ENCODE measurements around the gene OGG1.

OGG1 gene

DNA sequence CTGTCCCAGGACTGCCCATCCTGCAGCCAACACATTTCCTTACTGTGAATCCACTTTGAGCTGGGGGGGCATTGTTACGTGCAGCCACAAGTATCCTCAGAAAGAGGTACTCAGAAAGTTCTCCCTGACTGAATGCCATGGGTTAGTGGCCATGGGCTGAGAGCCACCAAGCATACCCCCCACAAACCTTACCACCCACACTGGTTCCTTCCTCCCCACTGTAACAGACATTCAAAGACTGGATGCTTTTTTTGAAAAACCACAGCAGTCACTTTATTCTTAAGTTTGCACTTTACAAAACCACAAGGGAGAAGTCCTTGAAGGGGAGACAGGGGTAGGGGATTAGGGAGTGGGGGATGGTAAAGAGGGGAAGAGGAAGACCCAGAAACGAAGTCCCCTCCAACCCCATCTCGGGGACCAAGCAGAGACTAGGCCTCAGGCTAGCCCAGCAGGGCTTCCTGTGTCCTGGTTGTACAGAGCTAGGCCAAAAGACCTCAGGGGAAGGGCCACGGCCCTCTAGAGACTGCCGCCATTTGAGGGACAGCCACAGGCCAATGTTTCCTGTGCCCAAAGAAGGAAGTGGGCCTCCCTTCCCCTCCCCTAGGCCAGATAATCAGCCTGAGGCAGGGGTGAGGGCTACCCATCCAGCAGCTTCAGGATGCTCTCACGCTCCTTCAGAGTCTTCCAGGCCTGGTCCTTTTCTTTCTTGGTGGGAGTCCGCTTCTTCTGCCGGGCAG lies 30.1 kb downstream of the OGG1 start:
- DNase-seq (ENCODE audit: low read depth), result no peak
- no peaks in the 10 kb centered on the region for H3K9me3 ChIP-seq (ENCODE audit: control insufficient read depth, low read length)
- no peak overlapping the region for H3K9ac ChIP-seq (ENCODE audit: low read length)
- no peak overlapping the region for H3K4me3 ChIP-seq (ENCODE audit: low read length)
- H3K36me3 ChIP-seq (ENCODE audit: control insufficient read depth, insufficient read depth, low read length, severe bottlenecking), result peaks cover 23% of the 10 kb centered on the region
- H3K4me1 ChIP-seq (ENCODE audit: control insufficient read depth, insufficient read depth, low read length), result peaks cover 21% of the 10 kb centered on the region
- no peaks in the 10 kb centered on the region for H3K27me3 ChIP-seq (replicated peaks; ENCODE audit: control insufficient read depth, insufficient read depth, low read length)

DNA sequence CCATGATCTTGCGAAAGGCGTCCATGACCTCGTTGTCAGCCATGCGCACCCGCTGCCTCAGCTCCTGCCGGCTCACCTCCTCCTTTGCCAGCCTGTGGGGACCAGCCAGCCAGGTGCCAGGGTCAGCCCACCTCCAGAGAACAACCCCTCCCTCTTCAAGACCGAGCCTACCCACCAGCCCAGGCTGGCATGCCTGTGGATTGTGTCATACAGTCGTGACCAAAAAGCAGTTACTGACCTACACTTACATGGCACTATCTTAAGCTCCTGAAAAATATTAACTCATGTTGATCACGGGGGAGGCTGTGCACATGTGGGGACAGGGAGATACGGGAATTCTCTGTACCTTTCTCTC lies 30.7 kb downstream of the OGG1 start:
- Histone ChIP-seq H3K36me3 (ENCODE audit: control insufficient read depth, insufficient read depth, low read length, severe bottlenecking) (peaks cover 23% of the 10 kb centered on the region), H3K4me1 (ENCODE audit: control insufficient read depth, insufficient read depth, low read length) (peaks cover 26% of the 10 kb centered on the region)

DNA sequence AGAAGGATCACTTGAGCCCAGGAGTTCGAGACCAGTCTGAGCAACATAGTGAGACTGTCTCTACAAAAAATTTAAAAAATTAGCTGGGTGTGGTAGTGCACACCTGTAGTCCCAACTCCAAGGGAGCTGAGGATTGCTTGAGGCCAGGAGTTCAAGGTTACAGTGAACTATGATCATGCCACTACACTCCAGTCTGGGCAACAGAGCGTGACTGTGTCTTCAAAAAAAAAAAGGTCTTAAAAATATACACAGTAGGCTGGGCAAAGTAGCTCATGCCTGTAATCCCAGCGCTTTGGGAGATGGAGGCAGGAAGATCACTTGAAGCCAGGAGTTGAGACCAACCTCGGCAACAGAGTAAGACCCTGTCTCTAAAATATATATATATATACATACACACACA lies 31.2 kb downstream of the OGG1 start:
- Histone ChIP-seq H3K9me3 (ENCODE audit: control insufficient read depth, low read length) (no peaks in the 10 kb centered on the region), H3K36me3 (ENCODE audit: control insufficient read depth, insufficient read depth, low read length, severe bottlenecking) (peaks cover 23% of the 10 kb centered on the region), H3K4me3 (ENCODE audit: low read length) (no peak overlapping the region), H3K9ac (ENCODE audit: low read length) (no peak overlapping the region), H3K27me3 (replicated peaks; ENCODE audit: control insufficient read depth, insufficient read depth, low read length) (no peaks in the 10 kb centered on the region), H3K4me1 (ENCODE audit: control insufficient read depth, insufficient read depth, low read length) (peaks cover 30% of the 10 kb centered on the region)
- DNase-seq (ENCODE audit: low read depth), result no peak

More for the DNA sequence above, 30.7 kb downstream of the OGG1 start:
- H3K9ac ChIP-seq (ENCODE audit: low read length), result no peak overlapping the region
- H3K9me3 ChIP-seq (ENCODE audit: control insufficient read depth, low read length), result no peaks in the 10 kb centered on the region
- no peaks in the 10 kb centered on the region for H3K27me3 ChIP-seq (replicated peaks; ENCODE audit: control insufficient read depth, insufficient read depth, low read length)
- no peak overlapping the region for H3K4me3 ChIP-seq (ENCODE audit: low read length)
- DNase-seq (ENCODE audit: low read depth), result no peak

DNA sequence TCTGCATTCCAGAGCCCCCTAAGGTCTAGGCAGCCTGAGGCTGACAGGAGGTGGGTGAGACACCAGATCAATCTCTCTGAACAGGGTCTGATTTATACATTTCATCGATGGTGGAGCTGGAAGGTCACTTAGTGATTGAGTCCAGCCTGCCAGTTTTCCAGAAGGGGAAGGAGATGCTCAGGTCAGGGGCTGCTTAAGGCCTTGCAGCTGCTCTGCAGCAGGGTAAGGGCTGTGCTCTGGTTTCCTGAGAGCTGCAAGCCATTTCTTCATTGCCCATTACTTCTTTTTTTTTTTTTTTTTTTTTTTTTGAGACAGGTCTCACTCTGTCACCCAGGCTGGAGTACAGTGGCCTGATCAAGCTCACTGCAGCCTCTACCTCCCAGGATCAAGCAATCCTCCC lies 31.8 kb downstream of the OGG1 start:
- no peak overlapping the region for H3K4me3 ChIP-seq (ENCODE audit: low read length)
- H3K9ac ChIP-seq (ENCODE audit: low read length), result no peak overlapping the region
- no peaks in the 10 kb centered on the region for H3K27me3 ChIP-seq (replicated peaks; ENCODE audit: control insufficient read depth, insufficient read depth, low read length)
- no peak for DNase-seq (ENCODE audit: low read depth)
- H3K9me3 ChIP-seq (ENCODE audit: control insufficient read depth, low read length), result no peaks in the 10 kb centered on the region
- H3K4me1 ChIP-seq (ENCODE audit: control insufficient read depth, insufficient read depth, low read length), result peaks cover 30% of the 10 kb centered on the region
- H3K36me3 ChIP-seq (ENCODE audit: control insufficient read depth, insufficient read depth, low read length, severe bottlenecking), result peaks cover 28% of the 10 kb centered on the region

DNA sequence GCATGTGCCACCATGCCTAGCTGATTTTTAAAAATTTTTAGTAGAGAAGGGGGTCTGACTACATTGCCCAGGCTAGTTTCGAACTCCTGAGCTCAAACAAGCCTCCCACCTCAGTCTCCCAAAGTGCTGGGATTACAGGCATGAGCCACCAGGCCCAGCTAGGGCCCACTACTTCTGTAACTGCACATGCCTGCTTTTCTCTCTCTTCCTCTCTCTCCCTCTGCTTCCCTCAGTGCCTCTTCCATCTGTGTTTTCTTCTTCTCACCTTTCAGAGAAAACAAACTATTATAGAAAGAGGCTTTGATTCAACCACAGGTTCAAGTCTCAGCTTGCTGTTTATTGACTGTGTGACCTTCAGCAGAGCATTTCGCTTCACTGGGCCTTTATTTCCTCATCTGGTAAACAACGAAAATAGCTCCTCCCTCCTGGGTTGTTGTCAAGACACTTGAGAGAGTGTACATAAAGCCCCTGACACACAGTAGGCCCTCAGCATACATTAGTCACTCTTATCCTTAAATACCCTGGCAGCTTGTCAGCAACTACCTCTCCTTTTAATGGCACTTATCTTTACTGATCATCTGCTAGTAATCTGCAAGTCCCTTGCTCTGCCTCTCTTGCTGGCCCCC lies 32.3 kb downstream of the OGG1 start:
- no peak for DNase-seq (ENCODE audit: low read depth)
- Histone ChIP-seq H3K9me3 (ENCODE audit: control insufficient read depth, low read length) (no peaks in the 10 kb centered on the region), H3K36me3 (ENCODE audit: control insufficient read depth, insufficient read depth, low read length, severe bottlenecking) (peaks cover 33% of the 10 kb centered on the region), H3K4me1 (ENCODE audit: control insufficient read depth, insufficient read depth, low read length) (peaks cover 30% of the 10 kb centered on the region), H3K9ac (ENCODE audit: low read length) (no peak overlapping the region), H3K27me3 (replicated peaks; ENCODE audit: control insufficient read depth, insufficient read depth, low read length) (no peaks in the 10 kb centered on the region), H3K4me3 (ENCODE audit: low read length) (no peak overlapping the region)

DNA sequence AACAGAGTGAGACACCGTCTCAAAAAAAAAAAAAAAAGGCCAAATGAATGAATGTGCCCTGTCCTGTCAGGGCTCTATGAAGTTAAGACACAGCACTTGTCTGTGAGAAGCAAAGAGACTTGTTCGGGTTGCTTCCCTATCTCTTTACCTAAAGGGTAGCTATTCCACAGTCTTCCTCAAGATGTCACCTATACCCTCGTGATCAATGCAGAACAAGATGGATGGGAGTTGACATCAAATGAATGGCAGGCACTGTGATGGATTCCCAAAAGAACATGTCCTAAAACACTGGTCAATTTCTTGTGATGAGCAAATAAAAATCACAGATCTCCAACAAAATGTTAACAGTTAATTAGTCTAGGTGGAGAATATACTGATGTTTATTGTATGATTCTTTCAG lies 33.0 kb downstream of the OGG1 start:
- no peak for DNase-seq (ENCODE audit: low read depth)
- Histone ChIP-seq H3K4me3 (ENCODE audit: low read length) (no peak overlapping the region), H3K9me3 (ENCODE audit: control insufficient read depth, low read length) (no peaks in the 10 kb centered on the region), H3K9ac (ENCODE audit: low read length) (no peak overlapping the region), H3K36me3 (ENCODE audit: control insufficient read depth, insufficient read depth, low read length, severe bottlenecking) (peaks cover 36% of the 10 kb centered on the region), H3K4me1 (ENCODE audit: control insufficient read depth, insufficient read depth, low read length) (peaks cover 23% of the 10 kb centered on the region), H3K27me3 (replicated peaks; ENCODE audit: control insufficient read depth, insufficient read depth, low read length) (no peaks in the 10 kb centered on the region)

DNA sequence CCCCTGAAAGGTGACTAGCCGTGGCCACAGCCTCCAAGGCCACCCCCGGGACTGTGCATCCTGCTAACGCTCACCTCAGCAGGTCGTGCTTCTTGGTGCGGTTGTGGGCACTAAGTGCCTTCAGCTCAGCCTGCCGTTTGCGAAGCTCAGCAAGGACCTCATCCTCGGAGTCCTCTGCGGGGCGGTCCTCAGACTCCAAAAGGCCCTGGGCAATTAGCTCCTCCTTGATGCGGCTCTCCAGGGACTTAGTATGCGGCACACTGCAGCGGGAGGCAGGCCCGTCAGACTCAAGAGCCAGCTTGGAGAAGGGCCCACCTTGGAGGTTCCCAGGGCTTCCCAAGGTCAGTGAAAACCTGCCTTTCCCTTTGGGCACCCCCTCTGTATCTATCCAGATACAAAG lies 34.2 kb downstream of the OGG1 start:
- no peak overlapping the region for H3K4me3 ChIP-seq (ENCODE audit: low read length)
- H3K9ac ChIP-seq (ENCODE audit: low read length), result no peak overlapping the region
- H3K9me3 ChIP-seq (ENCODE audit: control insufficient read depth, low read length), result no peaks in the 10 kb centered on the region
- peaks cover 11% of the 10 kb centered on the region for H3K4me1 ChIP-seq (ENCODE audit: control insufficient read depth, insufficient read depth, low read length)
- DNase-seq (ENCODE audit: low read depth), result no peak
- peaks cover 39% of the 10 kb centered on the region for H3K36me3 ChIP-seq (ENCODE audit: control insufficient read depth, insufficient read depth, low read length, severe bottlenecking)
- no peaks in the 10 kb centered on the region for H3K27me3 ChIP-seq (replicated peaks; ENCODE audit: control insufficient read depth, insufficient read depth, low read length)

DNA sequence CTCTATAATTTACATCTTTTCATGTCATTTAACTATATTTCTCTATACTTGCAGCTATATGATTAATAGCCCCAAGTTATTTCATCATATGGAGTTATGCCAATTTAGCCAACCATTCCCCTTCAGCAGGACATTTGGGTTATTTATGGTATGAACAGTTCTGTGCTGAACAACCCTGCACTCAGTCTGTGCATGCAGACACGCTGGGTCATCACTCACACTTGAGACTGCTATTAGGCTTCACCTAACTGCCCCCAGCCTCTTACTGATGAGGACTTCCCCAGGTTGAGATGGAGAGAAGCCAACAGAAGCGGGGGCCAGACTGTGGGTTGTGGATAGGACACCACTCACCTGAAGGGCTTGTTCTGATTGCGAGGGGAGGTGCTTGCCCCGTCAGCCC lies 35.2 kb downstream of the OGG1 start:
- Histone ChIP-seq H3K4me3 (ENCODE audit: low read length) (no peak overlapping the region), H3K36me3 (ENCODE audit: control insufficient read depth, insufficient read depth, low read length, severe bottlenecking) (peaks cover 49% of the 10 kb centered on the region)

DNA sequence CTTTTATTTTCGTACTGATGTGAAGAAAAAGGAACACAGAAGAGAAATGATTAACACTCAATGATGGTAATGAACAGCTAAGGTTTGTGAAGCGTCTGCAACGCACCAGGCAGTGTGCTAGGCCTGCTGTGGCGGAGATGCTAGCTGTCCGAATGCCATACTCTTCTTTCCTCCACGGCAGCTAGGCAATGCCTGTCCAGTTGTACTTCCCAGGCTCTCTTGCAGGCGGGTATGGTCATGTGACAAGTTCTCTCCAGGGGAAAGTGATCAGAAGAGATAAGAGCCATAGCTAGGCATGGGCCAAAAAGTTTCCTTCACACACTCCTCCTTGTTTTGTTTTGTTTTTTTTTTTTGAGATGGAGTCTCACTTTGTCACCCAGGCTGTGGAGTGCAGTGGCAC lies 35.9 kb downstream of the OGG1 start:
- Histone ChIP-seq H3K9ac (ENCODE audit: low read length) (no peak overlapping the region), H3K4me1 (ENCODE audit: control insufficient read depth, insufficient read depth, low read length) (peaks cover 10% of the 10 kb centered on the region), H3K4me3 (ENCODE audit: low read length) (no peak overlapping the region), H3K9me3 (ENCODE audit: control insufficient read depth, low read length) (no peaks in the 10 kb centered on the region), H3K27me3 (replicated peaks; ENCODE audit: control insufficient read depth, insufficient read depth, low read length) (no peaks in the 10 kb centered on the region), H3K36me3 (ENCODE audit: control insufficient read depth, insufficient read depth, low read length, severe bottlenecking) (peaks cover 51% of the 10 kb centered on the region)
- DNase-seq (ENCODE audit: low read depth), result no peak

More for the DNA sequence above, 35.2 kb downstream of the OGG1 start:
- Histone ChIP-seq H3K9ac (ENCODE audit: low read length) (no peak overlapping the region), H3K4me1 (ENCODE audit: control insufficient read depth, insufficient read depth, low read length) (peaks cover 10% of the 10 kb centered on the region), H3K9me3 (ENCODE audit: control insufficient read depth, low read length) (no peaks in the 10 kb centered on the region), H3K27me3 (replicated peaks; ENCODE audit: control insufficient read depth, insufficient read depth, low read length) (no peaks in the 10 kb centered on the region)
- DNase-seq (ENCODE audit: low read depth), result peak; percentile 52

DNA sequence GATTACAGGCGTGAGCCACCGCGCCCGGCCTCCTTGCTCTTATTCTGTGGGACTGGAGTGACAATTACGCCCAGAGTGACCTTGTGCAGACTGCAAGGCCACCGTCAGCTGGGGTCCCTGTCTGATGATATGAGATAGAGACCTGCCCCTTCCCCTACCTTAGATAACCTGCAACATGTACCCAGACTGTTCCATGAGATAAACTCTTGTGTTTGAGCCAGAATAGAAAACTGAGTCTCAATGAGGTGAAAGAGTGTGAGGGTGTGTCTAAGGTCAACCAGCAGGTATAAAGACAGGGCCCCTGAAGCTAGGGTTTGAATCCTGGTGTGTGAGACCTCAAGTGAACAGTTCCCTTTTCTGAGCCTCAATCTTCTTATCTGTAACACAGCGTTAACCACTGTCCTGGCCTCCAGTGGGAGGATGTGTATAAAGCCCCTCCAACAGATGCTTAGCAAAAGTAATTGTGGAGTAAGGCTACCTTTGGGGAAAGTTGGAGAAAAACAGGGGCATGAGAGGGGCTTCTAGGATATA lies 36.5 kb downstream of the OGG1 start:
- no peaks in the 10 kb centered on the region for H3K9me3 ChIP-seq (ENCODE audit: control insufficient read depth, low read length)
- peaks cover 10% of the 10 kb centered on the region for H3K4me1 ChIP-seq (ENCODE audit: control insufficient read depth, insufficient read depth, low read length)
- no peaks in the 10 kb centered on the region for H3K27me3 ChIP-seq (replicated peaks; ENCODE audit: control insufficient read depth, insufficient read depth, low read length)
- H3K36me3 ChIP-seq (ENCODE audit: control insufficient read depth, insufficient read depth, low read length, severe bottlenecking), result peaks cover 48% of the 10 kb centered on the region
- DNase-seq (ENCODE audit: low read depth), result no peak
- no peak overlapping the region for H3K4me3 ChIP-seq (ENCODE audit: low read length)
- no peak overlapping the region for H3K9ac ChIP-seq (ENCODE audit: low read length)

DNA sequence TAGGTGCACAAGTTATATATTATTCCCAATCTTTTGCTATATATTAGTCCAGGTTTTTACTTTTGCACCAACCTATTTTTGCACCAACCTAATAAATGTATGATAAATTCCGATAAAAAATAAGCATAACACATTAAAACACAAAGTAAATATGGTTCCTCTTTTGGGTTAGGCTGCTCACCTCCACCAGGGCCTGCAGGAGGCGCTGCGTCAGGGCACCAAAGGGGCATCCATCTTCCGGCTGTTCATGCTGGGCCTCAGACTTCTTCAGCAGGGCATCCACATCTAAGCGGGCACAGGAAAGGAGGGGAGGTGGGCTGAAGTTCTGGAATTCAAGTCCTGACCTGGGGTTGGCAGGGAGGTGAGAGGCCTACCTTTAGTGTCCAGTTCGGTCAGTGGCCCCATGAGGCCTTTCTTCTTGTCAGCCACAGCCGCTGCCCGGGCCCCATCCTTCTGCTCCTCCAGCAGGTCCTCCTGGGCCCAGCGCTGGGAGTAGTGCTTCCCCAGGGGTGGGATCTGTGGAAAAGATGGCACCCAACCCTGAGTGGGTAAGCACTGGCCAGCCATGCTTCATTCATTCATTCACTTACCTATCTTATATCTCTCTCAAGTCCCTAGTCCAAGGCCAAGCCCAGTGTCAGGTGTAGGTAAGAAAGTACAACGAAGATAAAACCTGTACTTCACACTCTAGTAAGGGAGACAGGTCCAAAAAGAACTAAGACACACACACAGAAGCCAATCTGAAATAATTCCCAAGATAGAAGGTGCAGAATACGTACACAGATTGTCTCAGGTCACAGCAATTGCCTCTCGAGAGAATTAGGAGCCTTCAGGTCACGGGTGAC lies 37.3 kb downstream of the OGG1 start:
- DNase-seq (ENCODE audit: low read depth), result no peak
- Histone ChIP-seq H3K4me3 (ENCODE audit: low read length) (no peak overlapping the region), H3K27me3 (replicated peaks; ENCODE audit: control insufficient read depth, insufficient read depth, low read length) (no peaks in the 10 kb centered on the region), H3K9me3 (ENCODE audit: control insufficient read depth, low read length) (no peaks in the 10 kb centered on the region), H3K4me1 (ENCODE audit: control insufficient read depth, insufficient read depth, low read length) (peaks cover 18% of the 10 kb centered on the region), H3K36me3 (ENCODE audit: control insufficient read depth, insufficient read depth, low read length, severe bottlenecking) (peaks cover 45% of the 10 kb centered on the region), H3K9ac (ENCODE audit: low read length) (no peak overlapping the region)

All from adipocyte (in vitro differentiated cells).